ENCODE results near the gene RFK. TPM values are rescaled to one million over a fixed set of nuclear protein-coding genes. Genes with fewer than 3 reads are reported as not detected.

RFK gene
- total RNA-seq, 1 experiment from 2014 or later: 35.3 TPM

GRCh38 chr9:76352026-76352620 is 42.1 kb downstream of the RFK start:
- in situ Hi-C loops (cut with HindIII; ENCODE audit: low pct_unique_long_range_greater_than_20kb, low sequenced_read_pairs): no loop called here
- DNase-seq (ENCODE audit: low read depth): no peak

GRCh38 chr9:76351006-76351405 is 43.2 kb downstream of the RFK start:
- in situ Hi-C loops (cut with HindIII; ENCODE audit: low pct_unique_long_range_greater_than_20kb, low sequenced_read_pairs): no loop called here
- no peak for DNase-seq (ENCODE audit: low read depth)

GRCh38 chr9:76349865-76350264 is 44.4 kb downstream of the RFK start:
- DNase-seq (ENCODE audit: low read depth): no peak
- in situ Hi-C loops (cut with HindIII; ENCODE audit: low pct_unique_long_range_greater_than_20kb, low sequenced_read_pairs): no loop called here

GRCh38 chr9:76342858-76343257 is 51.4 kb downstream of the RFK start:
- in situ Hi-C loops (cut with HindIII; ENCODE audit: low pct_unique_long_range_greater_than_20kb, low sequenced_read_pairs): no loop called here
- DNase-seq (ENCODE audit: low read depth): no peak

- DNase-seq (ENCODE audit: low read depth): no peak
- in situ Hi-C loops (cut with HindIII; ENCODE audit: low pct_unique_long_range_greater_than_20kb, low sequenced_read_pairs): no loop called here
Observed at GRCh38 chr9:76342201-76342600, 52.0 kb downstream of the RFK start.

GRCh38 chr9:76341616-76342015 is 52.6 kb downstream of the RFK start:
- in situ Hi-C loops (cut with HindIII; ENCODE audit: low pct_unique_long_range_greater_than_20kb, low sequenced_read_pairs): no loop called here
- DNase-seq (ENCODE audit: low read depth): no peak

GRCh38 chr9:76338418-76338817 is 55.8 kb downstream of the RFK start:
- DNase-seq (ENCODE audit: low read depth): no peak
- in situ Hi-C loops (cut with HindIII; ENCODE audit: low pct_unique_long_range_greater_than_20kb, low sequenced_read_pairs): no loop called here

GRCh38 chr9:76336027-76336426 is 58.2 kb downstream of the RFK start:
- no peak for DNase-seq (ENCODE audit: low read depth)
- in situ Hi-C loops (cut with HindIII; ENCODE audit: low pct_unique_long_range_greater_than_20kb, low sequenced_read_pairs): no loop called here

Other genes starting within 250 kb of the RFK start
- gene GCNT1, start 64.8 kb upstream of the RFK start, total RNA-seq (2014; rRNA removed; shearing (Covaris generic); ENCODE audit: low replicate concordance): 1.2 and 11.1 TPM in 2 replicates

Measured in Caki2 (cell line).